ENCODE results near the gene FRMD5. TPM values are rescaled to one million over a fixed set of nuclear protein-coding genes. Genes with fewer than 3 reads are reported as not detected.

FRMD5 gene
- total and polyA plus RNA-seq, 2 donors (not counting 1 experiment from before 2014, with no cell fraction given) = not detected

DNA sequence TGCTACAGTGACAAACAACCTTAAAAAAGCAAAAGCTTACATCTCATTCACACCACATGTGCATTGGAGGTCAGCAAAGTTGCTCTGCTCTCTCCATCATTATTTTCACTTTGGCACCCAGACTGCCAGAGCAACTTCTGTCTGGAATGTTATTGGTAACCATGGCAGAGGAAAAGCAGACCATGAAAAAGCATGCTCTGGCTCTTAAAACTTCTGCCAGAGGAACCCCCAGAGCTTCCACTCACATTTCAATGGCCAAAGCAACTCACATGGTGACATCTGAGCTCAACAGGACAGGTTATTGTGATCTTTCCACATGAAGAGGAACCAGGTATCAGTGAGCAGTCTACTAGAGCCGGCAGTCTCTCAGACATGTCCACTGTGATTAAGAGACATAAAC, 21.9 kb upstream of the FRMD5 start:
- Histone ChIP-seq H2AFZ (ENCODE audit: insufficient read depth, low read depth, low read length, poor library complexity, severe bottlenecking) (no peak overlapping the region), H3K79me2 (ENCODE audit: control insufficient read depth, insufficient read depth, low read length) (no peaks in the 10 kb centered on the region), H3K27ac (ENCODE audit: low read length in 2 of 2) (no peak overlapping the region), H3K4me1 (ENCODE audit: control insufficient read depth in 2 of 2, insufficient read depth in 2 of 2, low read length in 2 of 2) (peaks cover 0 to 2% of the 10 kb centered on the region in 2 donors), H3K27me3 (replicated peaks in 1 of 4; ENCODE audit: control extremely low read depth in 1 of 4, control insufficient read depth in 3 of 4, insufficient read depth in 4 of 4, low read length in 3 of 4) (peaks cover 0 to 3% (median 0%) of the 10 kb centered on the region in 4 experiments), H3K36me3 (replicated peaks in 1 of 2; ENCODE audit: control extremely low read depth in 1 of 2, control insufficient read depth in 1 of 2, extremely low read depth in 1 of 2, insufficient read depth in 2 of 2, low read length in 1 of 2) (no peaks in the 10 kb centered on the region), H3K9me3 (ENCODE audit: control extremely low read depth in 1 of 3, control insufficient read depth in 2 of 3, insufficient read depth in 1 of 3, low read length in 2 of 3) (no peaks in the 10 kb centered on the region), H4K20me1 (ENCODE audit: control insufficient read depth, insufficient read depth, low read length, poor library complexity, severe bottlenecking) (no peaks in the 10 kb centered on the region), H3K9ac (ENCODE audit: low read length) (no peak overlapping the region), H3K4me2 (replicated peaks; ENCODE audit: low read depth, low read length, poor library complexity, severe bottlenecking) (no peak overlapping the region), H3K4me3 (ENCODE audit: control extremely low read depth in 1 of 5, extremely low read depth in 1 of 5, insufficient read depth in 1 of 5, low read depth in 2 of 5, low read length in 4 of 5) (no peak overlapping the region)
- CTCF ChIA-PET = interaction anchor here (0.7 kb wide), 1 partner anchor 103 kb away, joined by 3 read pairs; no protein-coding TSS in a partner anchor
- POLR2A ChIA-PET = interaction anchor here (0.6 kb wide), 1 partner anchor 20 kb away, joined by 6 read pairs; no protein-coding TSS in a partner anchor
- Mint-ChIP-seq H3K27ac (no peak overlapping the region), H3K9me3 (ENCODE audit: insufficient read depth) (no peaks in the 10 kb centered on the region), H3K4me3 (no peak overlapping the region), H3K27me3 (peaks cover 21% of the 10 kb centered on the region), H3K4me1 (peaks cover 2% of the 10 kb centered on the region)
- ATAC-seq (ENCODE audit: low read depth) (no peak), DNase-seq (no peak)
- TF ChIP-seq EZH2 (IDR thresholded peaks at IDR 0.05; ENCODE audit: borderline replicate concordance, insufficient read depth, low read depth, low read length, poor library complexity, severe bottlenecking) = no peak
- TF ChIP-seq, protein P1, sequence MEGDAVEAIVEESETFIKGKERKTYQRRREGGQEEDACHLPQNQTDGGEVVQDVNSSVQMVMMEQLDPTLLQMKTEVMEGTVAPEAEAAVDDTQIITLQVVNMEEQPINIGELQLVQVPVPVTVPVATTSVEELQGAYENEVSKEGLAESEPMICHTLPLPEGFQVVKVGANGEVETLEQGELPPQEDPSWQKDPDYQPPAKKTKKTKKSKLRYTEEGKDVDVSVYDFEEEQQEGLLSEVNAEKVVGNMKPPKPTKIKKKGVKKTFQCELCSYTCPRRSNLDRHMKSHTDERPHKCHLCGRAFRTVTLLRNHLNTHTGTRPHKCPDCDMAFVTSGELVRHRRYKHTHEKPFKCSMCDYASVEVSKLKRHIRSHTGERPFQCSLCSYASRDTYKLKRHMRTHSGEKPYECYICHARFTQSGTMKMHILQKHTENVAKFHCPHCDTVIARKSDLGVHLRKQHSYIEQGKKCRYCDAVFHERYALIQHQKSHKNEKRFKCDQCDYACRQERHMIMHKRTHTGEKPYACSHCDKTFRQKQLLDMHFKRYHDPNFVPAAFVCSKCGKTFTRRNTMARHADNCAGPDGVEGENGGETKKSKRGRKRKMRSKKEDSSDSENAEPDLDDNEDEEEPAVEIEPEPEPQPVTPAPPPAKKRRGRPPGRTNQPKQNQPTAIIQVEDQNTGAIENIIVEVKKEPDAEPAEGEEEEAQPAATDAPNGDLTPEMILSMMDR (IDR thresholded peaks at IDR 0.05) = no peak
- 57% methylated on average over 1 of the region's 1 CpG for WGBS (ENCODE audit: insufficient coverage)
- intact Hi-C loops (cut with micrococcal nuclease) = loop anchor here (5.0 to 10.0 kb wide), 2 partner anchors 90 to 312 kb away; no protein-coding TSS in a partner anchor

DNA sequence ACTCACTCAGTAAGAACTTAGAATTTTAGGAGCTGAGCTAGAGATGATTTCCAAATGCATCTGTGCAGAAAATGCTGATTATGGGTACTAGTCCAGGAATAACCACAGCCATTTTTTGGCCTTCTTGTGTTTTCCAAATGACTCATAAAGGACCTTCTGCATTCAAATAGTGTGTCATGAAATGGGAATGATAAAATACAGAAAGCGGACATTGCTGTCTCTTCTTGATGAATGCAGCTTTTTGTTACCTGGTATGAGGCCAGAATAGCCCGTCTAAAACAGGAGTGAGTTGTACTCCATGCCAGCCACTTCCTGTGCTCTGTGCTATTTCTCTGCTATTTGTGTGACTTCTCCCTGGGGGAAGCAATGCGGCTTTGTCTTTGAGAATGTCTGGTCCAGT, 20.5 kb upstream of the FRMD5 start:
- no peak for TF ChIP-seq EZH2 (IDR thresholded peaks at IDR 0.05; ENCODE audit: borderline replicate concordance, insufficient read depth, low read depth, low read length, poor library complexity, severe bottlenecking)
- TF ChIP-seq, protein P1 (IDR thresholded peaks at IDR 0.05) = no peak
- intact Hi-C loops (cut with micrococcal nuclease) = loop anchor here (5.0 to 10.0 kb wide), 2 partner anchors 92 to 311 kb away; no protein-coding TSS in a partner anchor
- ChIA-PET POLR2A (no interaction called here), CTCF (interaction anchor here (0.9 to 1.3 kb wide), 2 partner anchors 104 to 343 kb away, joined by 3 to 4 read pairs; no protein-coding TSS in a partner anchor)
- Histone ChIP-seq H3K4me3 (ENCODE audit: control extremely low read depth in 1 of 5, extremely low read depth in 1 of 5, insufficient read depth in 1 of 5, low read depth in 2 of 5, low read length in 4 of 5) (no peak overlapping the region), H3K27me3 (replicated peaks in 1 of 4; ENCODE audit: control extremely low read depth in 1 of 4, control insufficient read depth in 3 of 4, insufficient read depth in 4 of 4, low read length in 3 of 4) (peaks cover 0 to 6% (median 0%) of the 10 kb centered on the region in 4 experiments), H3K79me2 (ENCODE audit: control insufficient read depth, insufficient read depth, low read length) (no peaks in the 10 kb centered on the region), H3K4me1 (ENCODE audit: control insufficient read depth in 2 of 2, insufficient read depth in 2 of 2, low read length in 2 of 2) (peaks cover 0 to 2% of the 10 kb centered on the region in 2 donors), H3K9ac (ENCODE audit: low read length) (no peak overlapping the region), H4K20me1 (ENCODE audit: control insufficient read depth, insufficient read depth, low read length, poor library complexity, severe bottlenecking) (no peaks in the 10 kb centered on the region), H3K4me2 (replicated peaks; ENCODE audit: low read depth, low read length, poor library complexity, severe bottlenecking) (no peak overlapping the region), H3K9me3 (ENCODE audit: control extremely low read depth in 1 of 3, control insufficient read depth in 2 of 3, insufficient read depth in 1 of 3, low read length in 2 of 3) (no peaks in the 10 kb centered on the region), H2AFZ (ENCODE audit: insufficient read depth, low read depth, low read length, poor library complexity, severe bottlenecking) (no peak overlapping the region), H3K36me3 (replicated peaks in 1 of 2; ENCODE audit: control extremely low read depth in 1 of 2, control insufficient read depth in 1 of 2, extremely low read depth in 1 of 2, insufficient read depth in 2 of 2, low read length in 1 of 2) (no peaks in the 10 kb centered on the region), H3K27ac (ENCODE audit: low read length in 2 of 2) (no peak overlapping the region)
- peaks cover 30% of the 10 kb centered on the region for H3K27me3 Mint-ChIP-seq
- no peak overlapping the region for H3K27ac Mint-ChIP-seq
- ATAC-seq (ENCODE audit: low read depth) (no peak), DNase-seq (no peak)
- H3K4me3 Mint-ChIP-seq = no peak overlapping the region
- 36% methylated on average over 2 of the region's 3 CpGs for WGBS (ENCODE audit: insufficient coverage)
- no peaks in the 10 kb centered on the region for H3K9me3 Mint-ChIP-seq (ENCODE audit: insufficient read depth)
- H3K4me1 Mint-ChIP-seq = peaks cover 2% of the 10 kb centered on the region
